ENCODE measurements around the gene MUC5B.

Gene MUC5B

DNA sequence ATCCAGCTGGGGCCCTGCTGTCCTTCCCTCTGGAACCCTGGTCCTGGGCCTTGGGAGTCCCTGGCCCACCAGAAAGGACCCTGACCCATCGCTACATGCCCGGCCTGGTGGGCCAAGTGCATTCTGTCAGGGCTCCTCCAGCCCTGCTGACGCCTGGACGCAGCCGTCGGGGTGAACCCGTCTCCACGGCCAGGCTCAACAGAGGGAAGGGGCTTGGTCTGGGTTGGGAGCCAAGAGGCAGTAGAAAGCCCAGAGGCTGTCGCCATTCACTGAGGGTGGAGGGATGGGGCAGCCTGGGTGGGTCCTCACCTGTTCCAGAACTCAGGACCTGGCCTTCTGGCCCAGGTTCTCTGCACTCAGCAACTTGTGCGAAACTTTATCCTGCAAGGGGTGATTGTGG is 47.6 kb downstream of the MUC5B start:
- DNase-seq, result no peak

DNA sequence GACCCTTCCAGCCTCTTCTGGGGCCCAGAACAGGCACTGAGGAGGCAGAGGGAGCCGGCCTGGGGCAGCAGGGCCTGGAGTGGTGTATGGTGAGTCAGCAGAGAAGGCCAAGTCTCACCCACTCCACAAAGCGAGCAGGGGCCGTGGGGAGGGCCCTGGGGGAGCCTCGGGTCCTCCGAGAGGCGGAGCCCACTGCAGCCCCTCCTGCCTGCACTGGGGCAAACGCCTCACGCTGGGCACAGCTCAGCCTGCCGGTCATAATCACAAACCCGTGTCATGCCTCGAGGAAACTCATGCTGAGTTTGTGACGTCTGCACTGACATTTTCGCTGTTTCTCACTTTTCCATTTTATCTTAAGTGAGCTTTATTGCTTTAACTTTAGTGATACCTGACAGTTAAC is 48.1 kb downstream of the MUC5B start:
- no peak for DNase-seq

DNA sequence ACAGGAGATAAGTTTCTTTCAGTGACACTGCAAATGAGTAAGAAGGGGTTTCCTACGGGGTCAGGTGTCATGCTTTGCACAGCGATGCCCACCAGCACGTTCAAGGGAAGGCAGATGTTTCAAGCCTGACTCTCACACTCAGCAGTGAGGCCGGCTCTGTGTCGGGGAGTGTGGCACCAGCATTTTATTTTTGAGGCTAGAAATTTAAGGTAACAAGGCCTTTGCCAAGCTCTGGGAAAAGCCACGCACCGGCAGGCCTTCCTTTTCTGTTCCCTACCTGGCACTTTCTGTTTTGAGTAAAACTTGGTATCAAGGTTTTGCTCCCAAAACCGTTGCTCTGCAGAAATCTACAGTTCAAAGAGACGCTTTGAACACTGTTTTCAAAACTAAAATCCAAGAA is 48.5 kb downstream of the MUC5B start:
- no peak for DNase-seq

DNA sequence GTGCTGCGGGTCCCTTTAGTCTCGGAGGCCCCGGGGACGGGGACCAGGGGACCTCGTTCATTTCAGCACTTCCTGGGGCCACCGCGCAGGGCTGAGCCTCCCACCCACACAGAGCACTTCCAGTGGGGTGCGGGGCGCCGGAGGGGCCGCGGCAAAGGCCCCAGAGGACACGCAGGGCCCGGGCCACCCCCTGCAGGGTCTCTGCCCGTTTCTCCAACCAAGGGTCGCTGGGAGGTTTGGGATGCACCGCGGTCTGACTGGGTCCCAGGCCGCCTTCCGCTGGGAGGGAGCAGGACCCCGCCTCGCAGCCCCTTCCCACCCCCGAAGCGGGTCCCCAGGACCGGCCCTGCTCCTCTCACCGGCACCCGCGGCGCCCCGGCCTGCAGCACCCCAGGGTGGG is 49.1 kb downstream of the MUC5B start:
- DNase-seq, result no peak

DNA sequence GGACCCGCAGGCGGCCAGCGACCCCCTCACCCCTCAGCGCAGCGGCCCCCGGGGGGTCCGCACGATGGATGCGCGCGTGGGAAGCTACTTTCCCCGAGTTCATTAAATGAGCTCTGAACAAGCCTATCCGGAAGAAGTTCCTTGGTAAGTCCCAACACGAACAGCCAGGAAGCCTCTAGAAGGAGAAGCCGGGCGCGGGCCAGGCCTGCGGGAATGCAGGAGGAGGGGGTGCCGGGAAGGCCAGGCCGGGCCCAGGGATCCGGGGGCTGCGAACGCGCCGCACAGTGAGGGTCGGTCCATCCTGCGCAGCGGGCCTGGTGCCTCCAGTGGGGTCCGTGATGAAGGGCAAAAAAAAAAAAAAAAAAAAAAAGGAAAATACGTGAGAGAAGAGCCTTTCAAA is 49.7 kb downstream of the MUC5B start:
- no peak for DNase-seq

DNA sequence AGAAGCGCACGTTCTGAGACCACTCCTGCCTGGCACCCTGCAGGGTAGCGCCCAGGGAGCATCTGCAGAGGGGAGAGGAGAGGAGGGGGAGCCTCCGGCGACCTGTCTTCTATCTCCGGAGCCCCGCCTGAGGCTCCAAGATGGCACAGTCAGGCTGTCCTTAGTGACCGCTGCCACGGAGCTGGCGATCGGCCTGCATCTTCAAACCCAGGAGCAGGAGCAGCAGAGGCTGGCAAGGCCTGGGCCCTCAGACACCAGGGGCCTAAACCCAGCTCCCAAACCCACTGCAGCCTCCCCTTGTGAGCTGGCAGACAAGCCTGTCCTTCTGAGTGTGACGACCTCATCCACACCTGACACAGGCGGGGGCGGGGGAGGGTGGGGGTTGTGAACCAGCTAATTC is 51.6 kb downstream of the MUC5B start:
- DNase-seq, result no peak

DNA sequence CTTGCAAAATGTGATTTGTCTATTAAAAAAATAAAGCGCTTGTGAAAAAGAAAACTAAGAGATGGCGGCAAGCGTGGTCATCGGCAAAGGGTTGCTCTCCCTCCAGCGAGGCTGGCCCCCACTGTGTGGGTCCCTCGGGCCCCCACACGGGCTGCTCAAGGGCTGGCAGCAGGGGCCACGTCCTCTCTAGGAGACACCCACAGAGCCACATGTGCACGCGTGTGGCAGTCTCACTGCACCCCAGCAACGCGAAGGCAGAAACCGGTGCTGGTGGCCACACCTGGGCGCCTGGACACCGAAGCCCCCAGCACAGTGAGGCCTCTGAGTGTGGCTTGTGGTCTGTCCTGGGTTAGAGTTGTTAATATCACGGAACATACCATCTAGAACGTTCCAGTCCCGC is 52.2 kb downstream of the MUC5B start:
- DNase-seq, result no peak

DNA sequence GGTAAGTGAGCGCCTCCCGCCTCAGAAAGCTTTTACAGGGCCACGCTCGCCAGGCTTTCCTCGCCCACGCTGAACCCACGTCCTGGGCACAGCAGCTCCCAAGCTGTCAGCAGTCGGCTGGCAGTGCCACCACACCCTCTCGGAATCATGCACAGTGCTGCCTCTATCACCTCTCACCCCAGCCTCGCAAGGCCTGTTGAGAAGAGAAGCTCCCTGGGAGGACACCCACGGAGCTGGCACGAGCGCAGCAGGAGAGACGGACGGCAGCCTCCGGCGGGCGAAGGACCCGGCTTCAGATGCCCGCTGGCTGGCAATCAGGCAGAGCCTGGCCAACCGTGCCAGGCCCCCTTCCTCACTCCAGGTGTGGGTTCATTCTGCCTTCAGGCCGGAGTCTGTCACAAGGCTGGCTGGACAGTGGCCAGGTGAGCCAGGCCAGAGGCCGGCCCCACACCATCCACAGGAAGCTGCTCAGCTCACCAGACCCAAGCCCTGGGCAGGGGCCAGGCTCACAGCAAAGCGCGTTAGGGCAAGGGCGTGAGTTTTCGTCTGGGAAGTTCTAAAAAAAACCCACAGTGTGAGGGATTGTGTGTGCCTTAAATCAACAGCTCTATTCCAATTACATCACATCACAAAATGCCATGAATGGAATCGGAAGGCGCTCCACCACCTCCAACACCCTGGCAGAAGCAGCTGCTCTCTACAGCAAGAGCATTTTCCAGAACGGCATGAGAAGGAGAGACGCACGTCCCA is 53.4 kb downstream of the MUC5B start:
- no peak for DNase-seq

DNA sequence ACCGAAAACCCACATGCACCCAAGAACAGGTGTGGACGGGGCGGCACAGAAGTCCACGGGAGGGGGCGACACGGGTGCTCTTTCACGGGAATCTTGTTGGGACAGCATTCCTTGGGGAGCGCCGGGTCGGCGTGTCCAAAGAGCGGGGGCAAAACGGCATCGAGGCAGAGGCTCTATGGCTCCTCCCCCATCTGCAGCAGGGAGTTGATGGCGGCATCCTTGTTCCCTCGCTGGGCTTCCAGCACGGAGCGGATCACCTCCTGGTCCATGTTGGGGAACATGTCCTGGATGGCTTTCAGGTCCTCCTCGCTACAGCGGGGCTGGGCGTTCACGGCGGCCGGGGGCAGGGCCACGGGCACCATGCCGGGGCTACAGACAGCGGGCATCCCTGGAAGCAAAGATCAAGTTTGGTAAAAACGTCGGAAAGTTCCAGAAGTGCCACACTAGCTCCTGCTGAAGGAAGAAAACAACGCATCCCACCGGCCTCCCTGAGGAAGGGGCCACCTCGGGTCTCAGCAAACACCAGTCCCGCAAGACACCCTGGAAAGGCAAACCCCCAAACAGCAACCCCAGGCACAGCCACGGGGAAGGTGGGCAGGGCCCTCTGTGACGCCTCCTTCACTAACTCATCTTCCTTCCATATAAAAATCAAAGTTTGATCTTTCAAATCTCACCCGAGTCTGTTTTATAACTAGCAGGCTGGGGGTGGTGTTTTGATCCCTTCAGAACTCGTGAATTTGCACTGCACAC is 54.2 kb downstream of the MUC5B start:
- DNase-seq, result no peak

DNA sequence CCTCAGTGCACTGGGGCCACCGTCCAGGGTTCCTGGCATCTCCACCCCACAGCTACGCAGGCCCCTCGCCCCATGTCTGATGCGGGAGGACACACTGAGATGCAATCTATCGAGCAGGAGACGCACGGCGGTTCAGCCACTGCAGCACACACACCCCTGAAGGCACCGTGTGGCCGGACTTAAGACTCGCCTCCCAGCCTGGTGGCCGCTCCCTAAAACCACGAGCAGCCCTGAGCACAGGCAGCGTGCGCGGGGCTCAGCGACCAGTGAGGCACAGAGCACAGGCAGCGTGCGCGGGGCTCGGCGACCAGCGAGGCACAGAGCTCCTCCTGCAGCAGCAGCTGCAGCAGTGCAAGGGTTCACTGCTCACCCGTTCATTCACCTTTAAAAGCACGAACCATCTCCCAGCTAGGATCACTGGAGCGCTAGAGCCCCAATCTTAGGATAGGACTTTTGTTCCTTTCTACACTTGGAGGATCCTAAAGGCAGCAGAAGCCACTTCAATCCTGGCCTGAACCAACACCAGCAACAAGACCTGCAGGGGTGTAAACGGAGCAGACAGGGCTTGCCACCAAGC is 55.2 kb downstream of the MUC5B start:
- no peak for DNase-seq

DNA sequence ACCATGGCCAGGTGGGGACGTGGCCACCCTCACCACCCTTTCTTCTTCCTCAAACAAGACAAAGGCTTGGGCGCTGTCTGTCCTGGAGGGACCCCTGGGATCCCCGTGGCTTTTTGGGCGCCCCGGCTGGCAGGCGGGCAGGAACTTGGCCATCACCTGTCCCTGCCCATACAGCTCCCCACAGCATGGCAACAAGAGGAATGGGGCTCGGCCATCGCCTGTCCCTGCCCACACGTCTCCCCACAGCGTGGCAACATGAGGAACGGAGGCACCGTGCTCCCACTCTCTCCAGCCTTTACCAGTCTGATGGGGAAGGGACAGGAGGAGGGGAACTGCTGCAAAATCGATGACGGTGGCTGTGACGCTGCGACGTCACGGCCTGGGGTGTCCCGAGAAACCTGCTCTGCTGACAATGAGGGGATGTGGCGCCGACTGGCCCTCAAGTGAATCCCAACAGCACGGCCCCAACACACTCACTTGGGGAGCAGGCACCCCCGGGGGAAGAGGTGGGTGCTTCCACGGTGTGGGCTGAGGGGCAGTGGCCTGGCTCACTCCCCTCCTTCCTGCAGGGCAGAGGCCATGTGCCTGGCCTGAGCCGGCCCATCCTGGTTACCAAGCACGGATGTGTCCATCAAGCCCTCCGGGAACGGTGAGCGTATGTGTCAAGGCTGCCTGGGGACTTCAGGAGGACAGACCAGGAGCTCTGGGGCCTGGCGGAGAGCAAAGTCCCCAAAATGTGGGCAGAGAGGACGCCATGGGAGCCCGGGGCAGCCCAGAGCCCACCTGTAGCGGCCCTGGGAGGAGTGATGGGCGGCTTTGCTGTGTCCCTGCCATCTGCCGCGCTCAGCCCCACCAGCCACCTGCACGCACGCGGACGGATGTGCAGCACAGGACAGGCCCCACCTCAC is 56.2 kb downstream of the MUC5B start:
- no peak for DNase-seq

DNA sequence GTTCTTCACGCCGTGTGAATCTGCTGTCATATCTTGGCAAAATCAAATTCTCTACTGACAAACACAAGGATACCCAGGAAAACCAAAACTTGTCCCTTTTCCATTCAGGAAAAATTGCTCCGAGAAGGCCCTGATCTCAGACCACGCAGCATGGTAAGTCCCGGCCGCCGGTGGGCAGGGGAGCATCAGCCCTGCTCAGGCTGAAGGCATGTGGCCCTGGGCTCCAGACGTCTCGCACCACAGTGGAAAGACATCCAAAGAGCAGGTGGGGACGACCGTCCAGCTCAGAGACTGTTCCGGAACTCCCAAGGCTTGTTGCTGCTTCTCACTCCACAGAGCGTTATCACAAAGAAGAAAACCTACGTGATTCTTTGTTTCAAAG is 56.8 kb downstream of the MUC5B start:
- DNase-seq, result no peak

DNA sequence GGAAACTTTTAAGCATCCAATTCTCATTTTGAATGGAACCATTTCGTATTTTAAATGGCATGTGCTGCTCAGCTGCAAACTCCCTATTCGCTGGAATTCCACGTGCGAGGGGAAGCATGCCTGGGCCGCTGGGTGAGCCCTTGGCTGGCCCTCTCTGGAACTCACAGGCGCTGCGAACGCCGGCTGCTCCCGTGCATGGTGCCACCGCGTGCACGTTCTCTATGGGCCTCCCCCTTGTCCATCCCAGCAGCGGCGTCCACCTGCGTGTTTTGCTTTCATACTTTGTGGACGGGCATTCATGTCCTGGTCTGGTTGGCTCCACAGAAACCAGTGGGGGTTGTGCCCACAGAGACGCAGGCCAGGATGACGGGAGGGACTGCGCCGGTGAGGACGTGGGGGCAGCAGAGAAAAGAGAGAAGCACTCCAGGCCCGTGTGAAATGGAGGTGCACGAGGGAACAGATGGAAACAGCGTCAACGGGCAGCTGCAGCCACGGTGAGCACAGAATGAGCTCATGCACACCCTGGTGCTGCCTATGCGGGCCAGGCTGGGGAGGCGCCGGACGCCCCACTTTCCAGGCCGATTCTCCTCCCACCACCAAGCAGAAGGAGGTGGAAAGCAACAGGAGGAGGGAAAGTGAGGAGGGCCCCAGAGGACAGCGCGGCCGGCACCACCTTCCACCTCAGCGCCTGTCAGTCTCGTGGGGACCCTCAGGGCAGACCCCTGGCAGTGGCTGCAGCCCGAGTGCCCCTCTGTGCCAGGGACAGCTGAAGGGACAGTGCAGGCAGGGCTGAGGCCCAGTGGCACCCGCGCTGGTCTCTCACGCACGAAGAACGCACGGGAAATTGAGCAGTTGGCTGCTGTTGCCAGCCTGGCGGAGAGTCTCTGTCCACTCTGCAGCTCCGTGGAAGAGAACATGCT is 57.5 kb downstream of the MUC5B start:
- DNase-seq, result no peak

DNA sequence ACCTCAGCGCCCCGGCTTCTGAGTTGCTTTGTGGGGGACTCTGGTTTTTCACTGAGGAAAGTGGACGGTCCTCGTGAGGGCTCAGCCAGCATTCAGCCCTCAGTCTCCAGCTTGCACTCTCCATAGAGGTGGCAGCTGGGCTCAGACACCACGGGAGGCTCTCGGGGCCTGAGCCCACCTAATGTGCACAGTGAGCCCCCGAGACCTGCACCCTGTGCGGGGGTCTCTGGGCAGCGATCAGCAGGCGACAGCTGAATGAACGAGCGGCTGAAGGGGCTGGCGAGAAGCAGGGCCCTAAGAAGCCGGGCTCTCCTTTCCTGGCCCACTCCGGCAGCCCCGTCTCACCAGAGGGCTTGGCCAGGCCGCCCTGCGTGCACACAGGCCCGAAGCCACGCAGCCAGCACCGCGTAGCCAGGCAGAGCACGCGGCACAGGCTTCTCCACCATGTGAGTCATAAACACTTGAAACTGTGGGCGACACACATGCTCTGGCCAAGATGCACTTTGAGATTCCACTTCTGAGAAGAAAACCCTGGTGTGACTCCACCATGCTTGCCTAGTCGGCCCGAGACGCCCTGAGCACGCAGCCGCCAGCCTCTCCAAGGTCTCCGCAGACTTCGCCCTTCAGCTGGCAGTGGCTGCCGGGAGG is 58.6 kb downstream of the MUC5B start:
- DNase-seq, result no peak

DNA sequence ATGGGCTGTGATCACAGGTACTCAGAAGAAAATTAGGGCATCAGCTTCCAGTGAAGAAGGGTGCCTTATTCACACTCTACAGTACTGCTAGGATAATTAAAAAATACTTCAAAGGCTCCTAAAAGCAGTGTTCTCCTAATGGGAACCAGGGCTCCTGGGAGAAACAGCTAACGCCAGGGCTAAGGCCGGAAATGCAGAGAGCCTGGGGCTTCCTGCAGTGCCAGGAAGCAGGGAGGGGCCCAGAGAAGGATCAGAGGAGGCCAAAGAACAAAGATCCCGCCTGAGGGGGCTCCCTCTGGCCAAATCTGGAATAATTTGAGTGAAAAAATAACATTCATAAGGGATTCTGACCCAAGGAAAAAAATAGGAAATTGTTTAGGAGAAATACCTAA is 59.1 kb downstream of the MUC5B start:
- no peak for DNase-seq

DNA sequence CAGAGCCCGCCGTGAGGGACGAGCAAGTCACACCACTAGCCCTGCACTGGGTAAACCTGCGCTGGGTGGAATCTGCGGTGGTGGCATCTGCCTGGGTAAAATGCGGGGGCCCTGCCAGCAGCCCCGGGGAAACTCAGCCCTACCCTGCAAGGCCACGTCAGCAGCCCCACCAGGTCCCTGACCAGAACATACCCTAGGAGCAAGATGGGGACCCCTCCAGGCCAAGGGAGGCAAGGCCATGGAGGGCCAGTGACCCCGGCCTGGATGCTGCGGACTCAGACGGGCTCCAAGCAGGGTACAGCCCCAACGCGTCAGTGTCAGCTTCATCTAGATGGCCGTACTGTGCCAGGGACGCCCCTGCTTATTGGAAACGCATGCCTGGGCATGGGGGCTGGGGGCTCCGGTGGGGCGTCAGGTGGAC is 60.2 kb downstream of the MUC5B start:
- no peak for DNase-seq

DNA sequence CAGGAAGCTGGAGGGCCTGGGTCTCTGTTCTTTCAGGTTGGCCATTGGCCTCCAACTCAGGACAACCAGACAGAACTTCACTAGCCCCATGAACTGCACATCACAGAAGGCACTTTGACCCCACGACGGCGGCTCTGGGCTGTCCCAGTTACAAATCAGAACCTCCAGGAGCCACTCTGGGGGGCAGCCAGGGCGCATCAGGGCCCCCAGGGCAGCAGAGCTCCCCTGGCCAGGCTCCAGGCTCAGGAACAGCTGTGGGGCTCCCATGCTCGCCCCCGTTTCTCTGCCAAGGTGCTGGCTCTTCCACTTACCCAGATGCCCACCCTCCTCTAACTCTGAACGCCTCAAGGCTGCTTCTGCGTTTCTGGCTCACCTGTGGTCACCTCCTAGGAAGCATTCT is 61.0 kb downstream of the MUC5B start:
- DNase-seq, result no peak

DNA sequence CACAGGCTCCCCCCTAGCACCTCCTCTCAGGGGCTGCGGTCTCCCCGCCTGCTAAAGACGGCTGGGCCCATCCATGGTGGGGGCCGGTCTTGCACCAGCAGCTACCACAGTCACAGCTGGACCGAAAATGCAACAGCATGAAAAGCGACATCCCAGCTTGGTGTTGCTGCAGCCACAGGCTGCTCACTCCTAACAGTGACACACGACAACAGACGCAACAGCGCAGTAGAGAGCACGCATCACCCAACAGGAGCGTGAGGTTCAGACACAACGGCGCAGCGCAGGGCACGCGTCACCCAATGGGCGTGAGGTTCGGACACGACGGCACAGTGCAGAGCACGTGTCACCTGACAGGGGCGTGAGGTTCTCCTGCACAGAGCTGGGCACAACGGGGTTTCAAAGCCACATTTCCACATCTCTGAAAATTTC is 62.5 kb downstream of the MUC5B start:
- DNase-seq, result no peak

DNA sequence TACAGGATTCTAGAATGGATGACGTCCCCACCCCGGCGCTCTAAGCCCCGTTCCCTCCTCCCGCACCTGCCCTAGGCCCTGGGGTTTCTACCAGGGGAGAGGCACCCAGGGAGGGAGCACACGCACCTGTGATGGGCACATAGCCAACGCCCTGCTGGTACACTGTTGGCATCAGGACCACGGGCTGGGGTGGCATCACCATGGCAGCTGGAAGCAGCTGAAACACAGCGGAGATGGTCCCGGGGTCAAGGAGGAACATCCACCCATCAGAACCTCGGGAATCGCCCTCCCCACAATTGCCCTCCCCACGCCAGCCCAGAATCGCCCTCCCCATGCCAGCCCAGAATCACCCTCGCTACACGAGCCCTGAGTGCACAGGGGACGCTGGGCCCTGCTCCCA is 63.0 kb downstream of the MUC5B start:
- no peak for DNase-seq

DNA sequence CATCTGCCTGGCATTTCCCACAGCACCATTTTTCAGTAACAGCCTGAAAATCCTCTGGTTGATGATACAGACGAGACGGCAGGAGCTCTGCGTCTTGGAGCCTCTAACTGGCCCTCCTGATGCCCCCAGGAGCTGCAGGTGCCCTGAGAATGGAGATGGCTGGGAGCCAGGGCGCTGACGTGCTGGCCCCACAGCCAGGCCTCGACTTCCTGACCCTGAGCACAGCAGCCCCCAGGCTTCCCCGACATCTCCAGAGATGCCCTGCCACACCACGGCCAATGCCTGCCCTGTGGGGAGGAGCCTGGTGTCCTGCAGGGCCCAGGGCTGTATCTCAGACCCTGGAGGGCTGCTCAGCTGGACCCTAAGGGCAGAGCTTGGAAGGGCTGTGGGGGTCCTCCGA is 65.1 kb downstream of the MUC5B start:
- no peak for DNase-seq

DNA sequence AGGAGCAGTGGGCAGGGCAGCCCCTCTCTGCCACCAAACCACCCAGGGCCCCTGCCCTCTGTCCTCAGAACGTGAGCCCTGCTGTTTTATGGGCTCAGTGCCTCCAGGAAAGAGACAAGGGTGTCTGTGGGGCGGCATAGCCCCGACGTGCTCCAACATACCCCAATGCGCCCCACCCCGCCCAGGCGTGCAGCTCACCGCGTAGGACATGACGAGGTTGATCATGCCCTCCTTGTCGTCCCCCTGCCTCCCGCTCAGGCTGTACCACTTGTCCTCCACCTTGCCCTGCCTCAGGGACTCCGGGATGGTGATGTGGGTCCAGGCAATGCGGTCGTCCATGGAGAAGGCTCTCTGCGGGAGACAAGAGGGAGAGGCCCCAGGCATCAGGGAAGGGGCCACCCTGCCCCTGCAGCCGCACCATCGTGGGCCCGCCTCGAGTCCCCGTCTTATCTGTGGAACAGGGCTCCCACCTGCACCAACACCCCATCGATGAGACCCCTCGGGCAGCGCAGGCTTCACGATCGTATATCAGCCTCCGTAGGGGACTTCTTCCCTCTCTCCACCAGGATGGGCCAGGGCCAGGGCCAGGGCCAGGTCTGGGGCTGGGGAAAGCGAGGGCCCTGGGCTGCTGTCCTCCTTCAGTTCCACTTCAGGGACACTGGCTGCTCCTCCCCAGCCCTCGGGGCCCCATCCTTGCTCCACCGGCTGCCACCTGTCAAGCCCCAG is 65.7 kb downstream of the MUC5B start:
- DNase-seq, result no peak

Data from NCI-H1436 (cell line).